ENCODE results near the gene GOLGA5.

DNA sequence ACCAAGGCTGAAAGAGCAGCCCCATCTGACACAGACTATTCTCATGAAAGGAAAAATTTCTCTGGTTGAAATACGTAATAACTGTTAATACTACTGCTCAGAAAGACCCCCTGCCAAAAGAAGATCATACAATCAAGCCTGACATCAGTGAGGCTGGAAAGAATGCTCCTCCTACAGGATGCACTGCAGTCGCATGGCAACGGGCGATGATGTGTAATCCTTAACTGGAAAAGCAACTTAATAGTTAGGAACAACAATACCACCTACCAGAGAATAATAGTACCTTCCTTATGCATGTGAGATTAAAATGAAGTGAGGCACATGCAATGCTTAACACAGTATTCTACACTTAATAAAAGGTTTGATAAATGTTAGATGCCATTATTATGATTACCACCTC, 1.2 kb upstream of the GOLGA5 start:
- TF ChIP-seq POLR2AphosphoS5 (IDR thresholded peaks at IDR 0.05; ENCODE audit: low read depth, low read length) = no peak
- TF ChIP-seq POLR2A (IDR thresholded peaks at IDR 0.05; ENCODE audit: low read depth, low read length) = no peak
- no peak for TF ChIP-seq SPI1 (IDR thresholded peaks at IDR 0.05; ENCODE audit: low read depth, low read length)

Measured in GM12891 (cell line).